Right forelimb (tissue), 1 donor: ENCODE measurements around the gene JADE2.
A peak's percentile ranks its signal among the peaks of the same experiment; 100 is the strongest.
"Not testable (repeated sequence)": the region's sequence is repeated elsewhere in the genome, so short reads cannot be mapped to it uniquely, and the experiment has no call there.

Experiments
- DNase-seq: peaks from one replicate; pipeline ENCODE4 v3.0.0-alpha.2; 2018

The JADE2 gene

GRCh38 chr5:134524826-134525682, at the start of gene JADE2:
JADE2 (plus strand) TSS chr5:134525670; CDS start chr5:134535858, 10,188 bp downstream.
- DNase-seq: peak; percentile 76

DNA sequence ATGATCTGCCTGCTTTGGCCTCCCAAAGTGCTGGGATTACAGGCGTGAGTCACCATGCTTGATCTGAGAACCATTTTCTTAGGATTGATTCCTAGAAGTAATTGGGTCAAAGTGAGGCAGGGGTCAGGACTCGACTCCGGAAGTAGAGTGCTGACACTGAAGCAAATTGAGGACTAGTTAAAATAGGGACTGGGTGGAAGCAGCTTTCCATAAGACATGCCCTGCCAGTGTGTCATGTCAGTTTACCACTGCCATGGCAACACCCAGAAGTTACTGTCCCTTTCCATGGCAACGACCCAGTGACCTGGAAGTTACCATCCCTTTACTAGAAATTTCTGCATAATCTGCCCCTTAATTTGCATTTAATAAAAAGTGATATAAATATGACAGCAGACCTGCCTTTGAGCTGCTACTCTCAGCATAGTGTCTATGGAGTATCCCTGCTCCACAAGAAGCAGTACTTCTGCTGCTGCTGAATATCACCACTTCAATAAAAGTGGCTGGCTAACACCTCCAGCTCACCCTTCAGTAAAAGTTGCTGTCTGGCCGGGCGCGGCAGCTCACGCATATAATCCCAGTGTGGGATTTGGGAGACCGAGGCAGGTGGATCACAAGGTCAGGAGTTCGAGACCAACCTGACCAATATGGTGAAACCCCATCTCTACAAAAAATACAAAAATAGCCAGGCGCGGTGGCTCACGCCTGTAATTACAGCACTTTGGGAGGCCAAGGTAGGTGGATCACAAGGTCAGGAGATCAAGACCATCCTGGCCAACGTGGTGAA, 47.8 kb upstream of the JADE2 start:
- DNase-seq: no peak

GRCh38 chr5:134479839-134480238, 45.6 kb upstream of the JADE2 start:
- DNase-seq: no peak

DNA sequence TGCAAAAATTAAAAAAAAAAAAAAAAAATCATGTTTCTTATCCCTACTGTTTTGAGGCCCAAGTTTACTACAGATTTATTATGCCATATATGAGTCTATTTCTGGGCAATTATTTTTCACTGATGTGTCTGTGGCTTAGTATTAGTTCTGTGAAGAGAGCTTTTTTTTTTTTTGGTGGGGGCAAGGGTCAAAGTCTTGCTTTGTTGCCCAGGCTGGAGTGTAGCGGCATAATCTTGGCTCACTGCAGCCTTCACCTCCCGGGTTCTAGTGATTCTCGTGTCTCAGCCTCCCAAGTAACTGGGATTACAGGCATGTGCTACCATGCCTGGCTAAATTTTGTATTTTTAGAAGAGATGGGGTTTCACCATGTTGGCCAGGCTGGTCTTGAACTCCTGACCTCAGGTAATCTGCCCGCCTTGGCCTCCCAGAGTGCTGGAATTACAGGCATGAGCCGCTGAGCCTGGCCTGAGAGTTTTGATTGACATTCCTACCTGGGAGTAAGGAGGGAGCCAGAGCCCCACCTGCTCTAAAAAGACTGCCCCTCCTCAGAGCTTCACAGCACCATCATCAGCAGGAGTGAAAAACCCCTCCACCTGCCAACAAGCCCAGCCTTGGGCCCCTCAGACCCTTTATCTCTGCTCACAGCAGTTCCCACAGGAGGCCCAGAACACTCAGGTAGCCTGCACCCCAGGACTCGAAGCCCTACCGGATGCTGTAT, 36.1 kb upstream of the JADE2 start:
- DNase-seq: no peak

DNA sequence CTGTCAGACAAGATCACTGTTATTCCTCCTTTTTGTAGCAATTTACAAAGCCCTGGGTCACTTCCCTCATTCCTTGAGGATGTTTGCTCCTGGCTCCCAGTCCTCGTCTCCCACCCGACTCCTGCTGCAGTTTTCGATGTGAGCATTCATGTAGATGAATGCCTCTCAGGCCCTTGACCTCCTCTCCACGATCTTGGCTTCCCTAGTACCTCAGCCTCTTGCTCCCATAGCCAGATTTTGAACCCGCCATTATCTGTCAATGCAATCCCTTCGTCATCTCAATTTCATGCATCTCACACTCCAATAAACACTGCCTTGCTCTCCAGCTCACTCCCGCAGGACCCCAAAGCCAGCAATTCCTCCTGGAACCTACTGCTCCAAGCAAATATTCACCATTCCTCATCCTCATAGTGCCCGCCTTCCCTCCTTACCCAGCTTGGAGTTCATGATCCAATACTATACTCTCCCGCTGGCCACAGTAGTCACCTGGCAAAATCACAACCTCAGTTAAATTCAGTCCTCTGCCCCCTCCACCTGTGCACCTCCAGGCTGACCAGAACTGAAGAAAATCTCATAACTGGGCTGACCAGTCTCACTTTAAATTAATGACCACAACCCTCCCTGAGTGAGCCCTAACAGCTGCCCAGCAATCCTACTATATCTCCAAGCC, 35.1 kb upstream of the JADE2 start:
- no peak for DNase-seq

DNA sequence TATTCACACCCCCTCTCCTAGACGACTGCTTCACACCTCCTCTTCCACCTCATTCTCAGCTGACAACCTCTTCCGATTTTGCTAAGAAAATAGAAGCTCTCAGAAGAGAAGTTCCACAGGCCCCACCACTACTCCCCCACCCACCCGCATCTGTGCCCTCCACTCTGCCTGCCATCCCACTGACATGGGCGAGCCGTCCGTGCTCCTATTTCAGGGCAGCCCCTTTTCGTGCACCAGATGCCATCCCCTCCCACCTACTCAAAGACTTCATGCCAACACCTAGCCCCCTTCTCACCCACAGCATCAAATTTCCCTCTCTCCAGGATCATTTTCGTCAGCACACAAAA, 34.6 kb upstream of the JADE2 start:
- no peak for DNase-seq

- no peak for DNase-seq
Observed at GRCh38 chr5:134491841-134492442, 33.5 kb upstream of the JADE2 start.

GRCh38 chr5:134492568-134492967, 32.9 kb upstream of the JADE2 start:
- DNase-seq: no peak

- DNase-seq: no peak
Observed at GRCh38 chr5:134493461-134494055, 31.9 kb upstream of the JADE2 start.

DNA sequence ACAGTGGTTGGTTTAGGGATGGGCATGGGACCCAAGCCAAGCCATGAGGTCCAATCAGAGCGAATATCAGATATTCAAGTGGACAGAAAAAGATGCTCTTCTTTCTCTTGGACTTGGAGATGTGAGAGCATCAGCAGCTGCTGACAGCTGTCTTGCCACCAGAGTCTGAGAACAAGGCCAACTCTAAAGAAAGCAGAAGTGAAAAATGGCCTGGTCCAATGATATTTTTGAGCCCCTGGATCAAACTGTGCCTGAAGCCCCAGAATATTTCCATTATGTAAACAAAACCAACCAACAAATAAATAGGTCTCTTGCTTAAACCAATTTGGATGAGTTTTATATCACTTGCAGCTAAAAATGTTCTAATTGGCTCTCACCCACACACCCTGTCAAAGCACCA, 30.7 kb upstream of the JADE2 start:
- DNase-seq: no peak

DNA sequence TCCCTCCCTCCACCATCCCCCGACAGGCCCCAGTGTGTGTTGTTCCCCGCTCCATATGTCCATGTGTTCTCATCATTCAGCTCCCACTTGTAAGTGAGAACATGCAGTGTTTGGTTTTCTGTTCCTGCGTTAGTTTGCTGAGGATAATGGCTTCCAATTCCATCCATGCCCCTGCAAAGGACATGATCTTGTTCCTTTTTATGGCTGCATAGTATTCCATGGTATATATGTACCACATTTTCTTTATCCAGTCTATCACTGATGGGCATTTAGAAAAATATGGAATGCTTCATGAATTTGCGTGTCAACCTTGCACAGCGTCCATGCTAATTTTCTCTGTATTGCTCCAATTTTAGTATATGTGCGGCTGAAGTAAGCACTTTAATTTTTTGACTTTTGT, 25.6 kb upstream of the JADE2 start:
- DNase-seq: not testable (repeated sequence)

DNA sequence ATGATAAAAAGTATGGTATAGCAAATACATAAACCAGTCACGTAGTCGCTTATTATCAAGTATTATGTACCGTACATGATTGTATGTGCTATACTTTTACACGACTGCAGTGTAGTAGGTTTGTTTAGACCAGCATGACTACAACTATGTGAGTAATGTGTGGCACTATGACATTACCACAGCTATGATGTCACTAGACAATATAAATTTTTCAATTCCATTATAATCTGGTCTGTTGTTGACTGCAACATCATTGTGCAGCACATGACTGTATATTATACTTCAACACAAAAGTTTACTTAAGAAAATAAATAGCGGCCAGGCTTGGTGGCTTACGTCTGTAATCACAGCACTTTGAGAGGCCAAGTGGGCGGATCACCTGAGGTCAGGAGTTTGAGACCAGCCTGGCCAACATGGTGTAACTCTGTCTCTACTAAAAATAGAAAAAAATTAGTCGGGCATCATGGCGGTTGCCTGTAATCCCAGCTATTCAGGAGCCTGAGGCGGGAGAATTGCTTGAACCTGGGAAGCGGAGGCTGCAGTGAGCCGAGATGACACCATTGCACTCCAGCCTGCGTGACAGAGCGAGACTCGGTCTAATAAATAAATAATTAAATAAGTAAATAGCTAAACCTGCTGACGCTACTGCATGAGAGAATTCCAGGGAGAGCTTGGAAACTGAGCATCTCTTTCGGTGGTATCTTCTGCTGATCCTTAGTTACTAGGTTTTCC, 24.6 kb upstream of the JADE2 start:
- DNase-seq: no peak

DNA sequence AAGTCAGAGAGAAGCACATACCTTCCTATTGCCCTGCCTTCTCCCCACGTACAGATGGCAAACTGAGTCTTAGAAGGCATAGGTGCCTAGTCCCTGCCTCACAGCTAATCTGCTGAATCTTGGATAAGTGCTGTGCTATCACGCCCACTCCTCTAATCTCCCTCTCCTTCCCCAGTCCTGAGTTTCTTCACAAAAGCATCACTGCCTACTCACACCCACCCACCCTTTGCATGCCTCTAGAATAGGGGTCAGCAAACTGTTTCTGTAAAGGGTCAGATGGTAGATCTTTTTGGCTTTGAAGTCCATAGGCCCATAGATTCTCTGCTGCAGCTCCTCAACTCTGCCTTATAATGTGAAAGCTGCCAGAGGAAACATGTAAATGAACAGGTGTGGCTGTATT, 23.2 kb upstream of the JADE2 start:
- DNase-seq: no peak

GRCh38 chr5:134503088-134503936, 22.2 kb upstream of the JADE2 start:
- peak; percentile 65 for DNase-seq

- DNase-seq: no peak
Observed at GRCh38 chr5:134503937-134504437, 21.5 kb upstream of the JADE2 start.

DNA sequence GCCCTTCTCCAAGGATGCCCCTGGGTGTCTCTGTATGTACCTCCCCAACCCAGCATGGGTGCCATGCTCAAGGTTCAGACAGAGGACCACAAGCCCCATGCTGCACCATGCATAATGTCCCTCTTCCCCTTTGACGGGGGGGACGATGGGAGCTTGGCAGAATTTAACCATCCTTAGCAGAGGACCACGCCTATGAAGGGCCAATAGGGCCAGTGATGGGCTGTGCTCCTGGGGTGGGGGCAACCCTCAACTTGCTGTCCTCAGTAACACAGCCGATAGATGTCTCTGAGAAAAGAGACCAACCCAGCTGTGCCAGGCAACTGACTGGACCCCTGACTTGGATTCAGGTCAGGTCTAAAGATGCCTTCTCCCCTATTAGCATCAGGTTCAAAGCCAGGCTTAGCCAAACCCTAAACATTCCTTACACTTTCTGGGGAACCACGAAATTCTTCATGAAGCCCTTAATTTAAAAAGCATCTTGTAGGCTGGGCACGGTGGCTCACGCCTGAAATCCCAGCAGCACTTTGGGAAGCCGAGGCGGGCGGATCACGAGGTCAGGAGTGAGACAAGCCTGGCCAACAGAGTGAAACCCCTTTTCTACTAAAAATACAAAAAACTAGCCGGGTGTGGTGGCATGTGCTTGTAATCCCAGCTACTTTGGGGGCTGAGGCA, 20.7 kb upstream of the JADE2 start:
- DNase-seq: no peak

DNA sequence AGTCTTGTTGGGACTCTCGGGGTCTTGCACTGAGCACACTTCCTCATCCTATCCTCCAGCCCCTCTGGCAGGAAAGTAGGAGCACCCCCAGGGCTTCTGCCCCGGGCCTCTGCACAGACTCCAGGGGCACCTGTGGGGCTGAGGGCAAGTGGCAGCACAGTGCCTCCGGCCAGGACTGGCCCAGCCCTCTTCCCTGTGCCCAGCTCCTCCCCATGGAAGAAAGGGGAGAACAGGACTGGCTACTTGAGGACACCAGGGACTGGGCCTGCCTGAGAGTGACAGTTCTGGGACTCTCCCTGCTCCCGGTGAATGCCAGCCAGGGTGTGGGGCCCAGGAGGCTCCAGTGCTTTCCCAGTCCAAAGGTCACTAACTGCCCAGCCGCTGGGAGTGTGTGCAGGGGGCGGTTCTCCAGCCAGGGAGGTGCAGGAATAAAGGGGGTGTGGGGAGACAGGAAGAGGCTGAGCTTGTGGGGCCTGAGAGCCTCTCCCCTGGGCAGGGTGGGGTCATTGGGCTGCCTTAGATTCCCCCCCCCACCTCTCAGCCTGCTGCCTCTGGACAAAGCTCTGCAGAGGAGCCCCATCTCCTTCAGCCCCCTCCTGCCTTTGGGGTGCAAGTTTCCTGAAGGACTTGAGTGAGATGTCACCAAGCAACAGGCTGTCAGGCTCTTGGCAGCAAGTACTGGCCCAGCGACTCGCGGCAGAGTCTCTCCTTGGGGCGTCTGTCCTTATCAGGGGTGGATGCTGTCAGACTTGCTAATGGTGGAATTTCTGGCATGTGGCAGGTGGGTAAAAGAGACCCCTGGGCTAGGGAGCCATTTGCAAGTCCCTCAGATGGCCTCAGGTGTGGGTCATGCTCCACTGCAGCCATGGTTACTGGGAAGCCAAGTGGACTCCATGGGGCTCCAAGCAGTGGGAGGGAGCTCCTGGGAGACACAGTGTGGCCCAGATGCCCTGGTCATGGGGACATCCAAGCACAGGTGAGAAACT, 19.1 kb upstream of the JADE2 start:
- DNase-seq: no peak

DNA sequence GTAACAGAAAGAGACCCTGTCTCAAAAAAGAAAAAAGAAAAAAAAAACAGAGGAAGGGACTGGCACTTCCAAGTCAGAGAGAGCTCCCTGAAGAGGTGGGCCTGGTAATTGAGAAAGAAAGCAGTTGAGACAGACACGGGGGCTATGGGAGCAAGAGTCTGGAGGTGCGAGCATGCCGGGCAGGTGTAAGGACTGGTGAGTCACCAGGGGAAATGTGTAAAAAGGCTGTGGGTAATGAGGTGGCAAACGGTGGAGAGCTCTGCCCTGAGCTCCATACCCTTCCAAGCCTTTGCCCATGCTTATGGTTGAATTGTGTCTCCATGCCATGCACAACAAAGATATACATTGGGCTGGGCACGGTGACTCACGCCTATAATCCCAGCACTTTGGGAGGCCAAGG, 18.0 kb upstream of the JADE2 start:
- DNase-seq: no peak
